GM12878 (cell line): ENCODE data around the gene TCP11. TPM values are rescaled to one million over a fixed set of nuclear protein-coding genes. Genes with fewer than 3 reads are reported as not detected.

Experiments used
- CEBPB ChIP-seq, 2 experiments: fragments of 150-350 bp in 1 of 2; IDR thresholded peaks; 2 replicates each; pipeline ENCODE4 v1.6.1; 2012 to 2014; ENCODE audit warnings: low read depth in 2 of 2, low read length in 2 of 2, borderline replicate concordance in 1 of 2, inconsistent platforms in 1 of 2
- CTCF ChIP-seq, 3 experiments: IDR thresholded peaks in 2 of 3; conservative IDR thresholded peaks in 1 of 3; 2 replicates each; pipeline ENCODE4 v1.5.1; 2011; ENCODE audit warnings: low read depth in 3 of 3, low read length in 3 of 3, mild to moderate bottlenecking in 3 of 3, control low read depth in 2 of 3, moderate library complexity in 2 of 3, inconsistent platforms in 1 of 3, mixed read lengths in 1 of 3; ENCODE audit not compliant: control insufficient read depth in 2 of 3, insufficient read depth in 1 of 3; ENCODE audit errors: extremely low read depth in 1 of 3
- DPF2 ChIP-seq: fragments of 450-650 bp; IDR thresholded peaks from 2 replicates; pipeline ENCODE4 v1.6.1; 2017; ENCODE audit warnings: mild to moderate bottlenecking
- EED ChIP-seq: sonication (generic); IDR thresholded peaks from 2 replicates; pipeline ENCODE4 v1.6.1; 2016; ENCODE audit warnings: antibody characterized with exemption, low read depth
- ESRRA ChIP-seq: IDR thresholded peaks from 2 replicates; pipeline ENCODE4 v1.6.1; 2012; ENCODE audit warnings: mild to moderate bottlenecking, low read length, improper control_type of control experiment
- GABPA ChIP-seq: IDR thresholded peaks from 2 replicates; pipeline ENCODE4 v1.6.1; 2014; ENCODE audit warnings: antibody characterized with exemption, low read depth, mild to moderate bottlenecking, inconsistent platforms
- IKZF1 ChIP-seq: fragments of 450-650 bp; conservative IDR thresholded peaks from 2 replicates; pipeline ENCODE4 v1.6.1; 2017; ENCODE audit warnings: antibody characterized with exemption, mild to moderate bottlenecking
- NR2F1 ChIP-seq: fragments of 450-650 bp; conservative IDR thresholded peaks from 2 replicates; pipeline ENCODE4 v1.6.1; 2017; ENCODE audit warnings: mild to moderate bottlenecking
- RCOR1 ChIP-seq: conservative IDR thresholded peaks from 2 replicates; pipeline ENCODE4 v1.6.1; 2012; ENCODE audit warnings: low read depth, low read length, improper control_type of control experiment
- RUNX3 ChIP-seq: IDR thresholded peaks from 2 replicates; pipeline ENCODE4 v1.6.1; 2012; ENCODE audit warnings: low read length, inconsistent platforms
- SUPT20H ChIP-seq: IDR thresholded peaks from 2 replicates; pipeline ENCODE4 v1.6.1; 2011; ENCODE audit warnings: low read depth, mild to moderate bottlenecking, low read length, moderate library complexity, borderline replicate concordance; ENCODE audit not compliant: control insufficient read depth
- ZBTB11 ChIP-seq: fragments of 450-650 bp; formaldehyde crosslinking; IDR thresholded peaks from 2 replicates; pipeline ENCODE4 v1.5.0; 2022; ENCODE audit warnings: mild to moderate bottlenecking, missing genetic modification characterization
- ZNF592 ChIP-seq: fragments of 450-650 bp; IDR thresholded peaks from 2 replicates; pipeline ENCODE4 v1.6.1; 2017; ENCODE audit warnings: mild to moderate bottlenecking, moderate library complexity
- polyA plus RNA-seq, 11 experiments: library from polyadenylated mRNA; depleted of rRNA in 4 of 11; unstranded in 6 of 11; stranded (reverse) in 5 of 11; fragments of >200 nt; fragmentation: Nextera tagmentation in 4 of 11; fragmentation: Illumina TruSeq in 1 of 11; extraction: Ambion mirVana in 4 of 11; extraction: Trizol in 1 of 11; gene quantifications; 1 replicate in 1 of 11; 2 replicates in 10 of 11; pipeline versions ENCODE4 v1.2.1 to v1.2.3, GENCODE V29; 2011 to 2016; ENCODE audit warnings: inconsistent platforms in 2 of 11, missing spikeins in 2 of 11, low read depth in 1 of 11
- total RNA-seq, 4 experiments: library from RNA; depleted of rRNA in 3 of 4; stranded (reverse); fragments of >200 nt in 3 of 4; fragmentation: Illumina TruSeq in 1 of 4; extraction: Trizol in 1 of 4; gene quantifications; 2 replicates each; pipeline versions ENCODE4 v1.2.1 to v1.2.3, GENCODE V29; 2013 to 2021
- TF ChIP-seq, protein P1 (sequence below): IDR thresholded peaks from 2 replicates; pipeline ENCODE4 v1.6.1; 2012; ENCODE audit warnings: low read depth, low read length, improper control_type of control experiment

TCP11 gene
- total and polyA plus RNA-seq, 10 of the 15 experiments (the other 5 are each of a cell fraction or from before 2014, with no cell fraction given) = not detected

GRCh38 chr6:35139924-35140638 lies 1.1 kb downstream of the TCP11 start (continued):
- TF ChIP-seq, protein P1, sequence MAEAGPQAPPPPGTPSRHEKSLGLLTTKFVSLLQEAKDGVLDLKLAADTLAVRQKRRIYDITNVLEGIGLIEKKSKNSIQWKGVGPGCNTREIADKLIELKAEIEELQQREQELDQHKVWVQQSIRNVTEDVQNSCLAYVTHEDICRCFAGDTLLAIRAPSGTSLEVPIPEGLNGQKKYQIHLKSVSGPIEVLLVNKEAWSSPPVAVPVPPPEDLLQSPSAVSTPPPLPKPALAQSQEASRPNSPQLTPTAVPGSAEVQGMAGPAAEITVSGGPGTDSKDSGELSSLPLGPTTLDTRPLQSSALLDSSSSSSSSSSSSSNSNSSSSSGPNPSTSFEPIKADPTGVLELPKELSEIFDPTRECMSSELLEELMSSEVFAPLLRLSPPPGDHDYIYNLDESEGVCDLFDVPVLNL = no peak
- TF ChIP-seq ESRRA (no peak), CEBPB (IDR thresholded peaks at IDR 0.05; ENCODE audit: borderline replicate concordance in 1 of 2, low read depth in 2 of 2, low read length in 2 of 2) (no peak), IKZF1 (no peak), RUNX3 (peak; percentile 71), ZNF592 (0 out of 2 replicates have a peak, but pooled peaks have one; percentile 45), DPF2 (no peak), RCOR1 (no peak), SUPT20H (no peak), EED (no peak), CTCF (IDR thresholded peaks at IDR 0.05 in 2 of 3, conservative IDR thresholded peaks at IDR 0.05 in 1 of 3; ENCODE audit: control insufficient read depth in 2 of 3, extremely low read depth in 1 of 3, insufficient read depth in 1 of 3, low read depth in 3 of 3, low read length in 3 of 3) (peak; percentile 68 to 89 (median 77)), NR2F1 (0 out of 2 replicates have a peak, but pooled peaks have one; percentile 27), ZBTB11 (CRISPR knock-in tag) (no peak), GABPA (no peak)
